ENCODE results near the gene USP33.

DNA sequence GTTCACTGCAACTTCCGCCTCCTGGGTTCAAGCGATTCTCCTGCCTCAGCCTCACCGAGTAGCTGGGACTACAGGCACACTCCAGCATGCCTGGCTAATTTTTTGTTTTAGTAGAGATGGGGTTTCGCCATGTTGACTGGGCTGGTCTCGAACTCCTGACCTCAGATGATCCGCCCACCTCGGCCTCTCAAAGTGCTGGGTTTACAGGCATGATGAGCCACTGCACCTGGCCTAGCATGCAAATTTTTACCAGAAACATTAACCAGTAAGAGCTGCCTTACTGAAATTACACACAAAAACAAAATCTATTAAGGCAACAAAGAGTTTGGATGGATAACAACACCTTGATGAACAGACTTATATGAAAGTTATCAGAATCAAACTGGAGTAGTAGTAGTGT, 89.3 kb downstream of the USP33 start:
- TF ChIP-seq POLR2A (IDR thresholded peaks at IDR 0.05) (no peak), EP300 (IDR thresholded peaks at IDR 0.05) (no peak)
- TF ChIP-seq, protein P1, sequence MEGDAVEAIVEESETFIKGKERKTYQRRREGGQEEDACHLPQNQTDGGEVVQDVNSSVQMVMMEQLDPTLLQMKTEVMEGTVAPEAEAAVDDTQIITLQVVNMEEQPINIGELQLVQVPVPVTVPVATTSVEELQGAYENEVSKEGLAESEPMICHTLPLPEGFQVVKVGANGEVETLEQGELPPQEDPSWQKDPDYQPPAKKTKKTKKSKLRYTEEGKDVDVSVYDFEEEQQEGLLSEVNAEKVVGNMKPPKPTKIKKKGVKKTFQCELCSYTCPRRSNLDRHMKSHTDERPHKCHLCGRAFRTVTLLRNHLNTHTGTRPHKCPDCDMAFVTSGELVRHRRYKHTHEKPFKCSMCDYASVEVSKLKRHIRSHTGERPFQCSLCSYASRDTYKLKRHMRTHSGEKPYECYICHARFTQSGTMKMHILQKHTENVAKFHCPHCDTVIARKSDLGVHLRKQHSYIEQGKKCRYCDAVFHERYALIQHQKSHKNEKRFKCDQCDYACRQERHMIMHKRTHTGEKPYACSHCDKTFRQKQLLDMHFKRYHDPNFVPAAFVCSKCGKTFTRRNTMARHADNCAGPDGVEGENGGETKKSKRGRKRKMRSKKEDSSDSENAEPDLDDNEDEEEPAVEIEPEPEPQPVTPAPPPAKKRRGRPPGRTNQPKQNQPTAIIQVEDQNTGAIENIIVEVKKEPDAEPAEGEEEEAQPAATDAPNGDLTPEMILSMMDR (IDR thresholded peaks at IDR 0.05) = no peak

All from ovary (tissue), 3 donors.